H1 (cell line): ENCODE results near the gene CMTM1. TPM values are rescaled to one million over a fixed set of nuclear protein-coding genes. Genes with fewer than 3 reads are reported as not detected.

Source experiments
- BACH1 ChIP-seq: IDR thresholded peaks from 2 replicates; pipeline ENCODE4 v1.6.1; 2012; ENCODE audit warnings: low read length, improper control_type of control experiment
- EP300 ChIP-seq, 2 experiments: IDR thresholded peaks; 1 replicate in 1 of 2; 2 replicates in 1 of 2; pipeline ENCODE4 v1.6.1; 2011 to 2012; ENCODE audit warnings: low read depth in 2 of 2, low read length in 2 of 2, mild to moderate bottlenecking in 2 of 2, borderline replicate concordance in 1 of 2, inconsistent platforms in 1 of 2, moderate library complexity in 1 of 2
- JUND ChIP-seq: IDR thresholded peaks from 2 replicates; pipeline ENCODE4 v1.6.1; 2011; ENCODE audit warnings: mild to moderate bottlenecking, improper control_type of control experiment, low read length
- KDM1A ChIP-seq: fragments of 200-600, 300-600 bp; sonication (generic); IDR thresholded peaks from 2 replicates; pipeline ENCODE4 v1.7.1; 2016; ENCODE audit warnings: mild to moderate bottlenecking, low read length, borderline replicate concordance
- SP1 ChIP-seq: IDR thresholded peaks from 2 replicates; pipeline ENCODE4 v1.6.1; 2011; ENCODE audit warnings: low read depth, low read length
- polyA plus RNA-seq, 7 experiments: library from polyadenylated mRNA; depleted of rRNA in 3 of 7; stranded (reverse) in 5 of 7; unstranded in 2 of 7; fragments of >200 nt in 5 of 7; fragments of 200-250 nt in 2 of 7; gene quantifications; 1 replicate in 5 of 7; 2 replicates in 1 of 7; 4 replicates in 1 of 7; pipeline versions ENCODE4 v1.2.1 to v1.2.3, GENCODE V29; 2011 to 2013; ENCODE audit warnings: missing spikeins in 2 of 7, mixed read lengths in 2 of 7
- total RNA-seq: library from RNA; stranded (reverse); fragmentation: NEBNext Ultra II Directional; extraction: Animal tissue kit (Norgen Biotek cat#: 25700); gene quantifications from 2 replicates; pipeline ENCODE4 v1.2.1, GENCODE V29; 2021
- TF ChIP-seq, protein P1 (sequence below), 3 experiments: IDR thresholded peaks; 1 replicate in 2 of 3; 2 replicates in 1 of 3; pipeline versions ENCODE4 v1.5.1 to v1.6.1; 2011; ENCODE audit warnings: low read length in 3 of 3, mild to moderate bottlenecking in 3 of 3, inconsistent platforms in 2 of 3, low read depth in 1 of 3, moderate library complexity in 1 of 3; ENCODE audit not compliant: insufficient read depth in 1 of 3; ENCODE audit errors: control extremely low read depth in 1 of 3

Gene CMTM1
- total and polyA plus RNA-seq, 2 of the 8 experiments (the other 6 are each of a cell fraction or from before 2014, with no cell fraction given), result 1.2 to 2.0 TPM

DNA sequence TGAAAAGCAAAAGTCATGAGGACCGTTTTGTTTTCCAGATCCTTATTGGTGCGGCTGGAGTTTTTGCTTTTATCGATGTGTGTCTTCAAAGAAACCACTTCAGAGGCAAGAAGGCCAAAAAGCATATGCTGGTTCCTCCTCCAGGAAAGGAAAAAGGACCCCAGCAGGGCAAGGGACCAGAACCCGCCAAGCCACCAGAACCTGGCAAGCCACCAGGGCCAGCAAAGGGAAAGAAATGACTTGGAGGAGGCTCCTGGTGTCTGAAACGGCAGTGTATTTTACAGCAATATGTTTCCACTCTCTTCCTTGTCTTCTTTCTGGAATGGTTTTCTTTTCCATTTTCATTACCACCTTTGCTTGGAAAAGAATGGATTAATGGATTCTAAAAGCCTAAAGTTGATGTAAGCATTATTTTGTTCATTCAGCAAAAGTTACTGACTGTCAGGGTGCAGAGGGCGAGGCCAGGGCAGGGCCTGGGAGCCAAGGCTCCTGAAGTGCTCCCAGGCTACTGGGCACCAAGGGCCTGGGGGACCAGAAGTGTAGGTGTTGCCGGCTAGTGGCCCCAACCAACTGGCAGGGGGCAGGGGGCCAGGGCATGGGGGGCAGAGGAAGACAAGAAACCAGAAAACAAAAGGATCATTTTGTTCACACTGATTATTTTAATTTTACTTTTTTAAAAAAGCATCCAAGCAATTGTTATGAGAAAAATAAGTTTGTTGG, 21.8 kb downstream of the CMTM1 start (continued):
- TF ChIP-seq, protein P1, sequence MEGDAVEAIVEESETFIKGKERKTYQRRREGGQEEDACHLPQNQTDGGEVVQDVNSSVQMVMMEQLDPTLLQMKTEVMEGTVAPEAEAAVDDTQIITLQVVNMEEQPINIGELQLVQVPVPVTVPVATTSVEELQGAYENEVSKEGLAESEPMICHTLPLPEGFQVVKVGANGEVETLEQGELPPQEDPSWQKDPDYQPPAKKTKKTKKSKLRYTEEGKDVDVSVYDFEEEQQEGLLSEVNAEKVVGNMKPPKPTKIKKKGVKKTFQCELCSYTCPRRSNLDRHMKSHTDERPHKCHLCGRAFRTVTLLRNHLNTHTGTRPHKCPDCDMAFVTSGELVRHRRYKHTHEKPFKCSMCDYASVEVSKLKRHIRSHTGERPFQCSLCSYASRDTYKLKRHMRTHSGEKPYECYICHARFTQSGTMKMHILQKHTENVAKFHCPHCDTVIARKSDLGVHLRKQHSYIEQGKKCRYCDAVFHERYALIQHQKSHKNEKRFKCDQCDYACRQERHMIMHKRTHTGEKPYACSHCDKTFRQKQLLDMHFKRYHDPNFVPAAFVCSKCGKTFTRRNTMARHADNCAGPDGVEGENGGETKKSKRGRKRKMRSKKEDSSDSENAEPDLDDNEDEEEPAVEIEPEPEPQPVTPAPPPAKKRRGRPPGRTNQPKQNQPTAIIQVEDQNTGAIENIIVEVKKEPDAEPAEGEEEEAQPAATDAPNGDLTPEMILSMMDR (IDR thresholded peaks at IDR 0.05; ENCODE audit: control extremely low read depth in 1 of 3, insufficient read depth in 1 of 3, low read depth in 1 of 3, low read length in 3 of 3), result no peak
- TF ChIP-seq KDM1A (no peak), SP1 (no peak), EP300 (IDR thresholded peaks at IDR 0.05; ENCODE audit: borderline replicate concordance in 1 of 2, low read depth in 2 of 2, low read length in 2 of 2) (no peak), JUND (no peak), BACH1 (no peak)
